Neural cell (in vitro differentiated cells): ENCODE measurements around the gene TTPAL.

Experiments used
- EP300 ChIP-seq: fragments of 450-650 bp; conservative IDR thresholded peaks from 2 replicates; pipeline ENCODE4 v1.6.1; 2014; ENCODE audit warnings: antibody characterized with exemption, mild to moderate bottlenecking, moderate library complexity; ENCODE audit not compliant: poor library complexity, severe bottlenecking
- EZH2 ChIP-seq: fragments of 200-600, 300-800 bp; shearing (Covaris generic), sonication (generic); IDR thresholded peaks from 2 replicates; pipeline ENCODE4 v1.6.1; 2014; ENCODE audit warnings: antibody characterized with exemption, low read length, borderline replicate concordance, mild to moderate bottlenecking; ENCODE audit not compliant: insufficient read depth, poor library complexity, severe bottlenecking
- MXI1 ChIP-seq: fragments of 450-650 bp; conservative IDR thresholded peaks from 2 replicates; pipeline ENCODE4 v1.6.1; 2014; ENCODE audit warnings: antibody characterized with exemption, mild to moderate bottlenecking; ENCODE audit not compliant: poor library complexity, severe bottlenecking
- SMC3 ChIP-seq: fragments of 450-650 bp; conservative IDR thresholded peaks from 2 replicates; pipeline ENCODE4 v1.6.1; 2014; ENCODE audit warnings: antibody characterized with exemption, mild to moderate bottlenecking, moderate library complexity; ENCODE audit not compliant: poor library complexity
- TF ChIP-seq, protein P1 (sequence below): fragments of 450-650 bp; IDR thresholded peaks from 2 replicates; pipeline ENCODE4 v1.5.1; 2014; ENCODE audit warnings: antibody characterized with exemption, mild to moderate bottlenecking, moderate library complexity; ENCODE audit not compliant: poor library complexity, severe bottlenecking

DNA sequence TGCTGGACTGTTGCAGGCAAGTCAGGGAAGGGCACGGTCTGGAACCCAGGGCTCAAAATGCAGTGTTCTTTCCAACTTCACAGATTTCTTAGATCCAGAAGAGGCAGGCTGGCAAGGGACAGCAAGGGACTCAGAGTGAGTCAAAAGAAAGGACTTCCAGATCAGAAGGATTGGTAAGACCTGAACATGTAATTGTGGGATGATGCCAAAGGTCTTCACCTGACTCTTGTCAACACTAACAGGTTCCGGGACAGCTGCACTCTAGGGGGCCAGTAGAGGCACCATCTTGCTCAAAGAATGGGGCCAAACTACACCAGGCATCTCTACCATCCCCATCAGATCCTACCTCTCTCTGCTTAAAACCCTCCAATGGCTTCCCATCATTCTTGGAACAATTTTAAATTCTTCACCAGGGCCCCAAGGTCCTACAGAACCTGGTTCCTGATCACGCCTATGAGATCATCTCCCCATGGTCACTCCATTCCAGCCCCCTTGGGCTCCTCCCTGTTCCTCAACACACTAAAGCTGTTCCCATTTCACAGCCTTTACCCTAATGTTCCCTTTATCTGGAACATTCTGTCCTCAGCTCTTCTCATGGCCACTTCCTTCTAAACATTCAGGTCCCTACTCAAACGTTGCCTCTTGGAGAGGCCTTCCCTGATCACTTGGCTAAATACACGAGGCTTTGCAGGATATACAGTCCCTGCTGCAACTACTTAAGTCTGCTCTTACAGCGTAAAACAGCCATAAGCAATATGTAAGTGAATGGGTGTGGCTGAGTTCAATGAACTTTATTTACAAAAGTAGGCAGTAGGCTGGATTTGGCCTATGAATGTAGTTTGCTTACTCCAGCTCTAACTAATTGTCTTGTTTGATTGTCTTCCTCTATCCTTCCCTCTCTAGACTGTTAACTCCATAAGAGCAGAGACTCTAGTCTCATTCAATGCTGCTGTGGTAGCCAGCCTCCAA is 29.6 kb upstream of the TTPAL start:
- TF ChIP-seq SMC3: no peak
- no peak for TF ChIP-seq MXI1
- TF ChIP-seq EP300: no peak
- TF ChIP-seq, protein P1, sequence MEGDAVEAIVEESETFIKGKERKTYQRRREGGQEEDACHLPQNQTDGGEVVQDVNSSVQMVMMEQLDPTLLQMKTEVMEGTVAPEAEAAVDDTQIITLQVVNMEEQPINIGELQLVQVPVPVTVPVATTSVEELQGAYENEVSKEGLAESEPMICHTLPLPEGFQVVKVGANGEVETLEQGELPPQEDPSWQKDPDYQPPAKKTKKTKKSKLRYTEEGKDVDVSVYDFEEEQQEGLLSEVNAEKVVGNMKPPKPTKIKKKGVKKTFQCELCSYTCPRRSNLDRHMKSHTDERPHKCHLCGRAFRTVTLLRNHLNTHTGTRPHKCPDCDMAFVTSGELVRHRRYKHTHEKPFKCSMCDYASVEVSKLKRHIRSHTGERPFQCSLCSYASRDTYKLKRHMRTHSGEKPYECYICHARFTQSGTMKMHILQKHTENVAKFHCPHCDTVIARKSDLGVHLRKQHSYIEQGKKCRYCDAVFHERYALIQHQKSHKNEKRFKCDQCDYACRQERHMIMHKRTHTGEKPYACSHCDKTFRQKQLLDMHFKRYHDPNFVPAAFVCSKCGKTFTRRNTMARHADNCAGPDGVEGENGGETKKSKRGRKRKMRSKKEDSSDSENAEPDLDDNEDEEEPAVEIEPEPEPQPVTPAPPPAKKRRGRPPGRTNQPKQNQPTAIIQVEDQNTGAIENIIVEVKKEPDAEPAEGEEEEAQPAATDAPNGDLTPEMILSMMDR: no peak
- TF ChIP-seq EZH2: no peak
